HepG2 (cell line): ENCODE results near the gene LST1. TPM values are rescaled to one million over a fixed set of nuclear protein-coding genes. Genes with fewer than 3 reads are reported as not detected.
A peak's percentile ranks its signal among the peaks of the same experiment; 100 is the strongest.

Experiments
- ATM ChIP-seq: fragments of 450-650 bp; IDR thresholded peaks from 2 replicates; pipeline ENCODE4 v1.7.1; 2017; ENCODE audit warnings: mild to moderate bottlenecking, borderline replicate concordance
- GMEB1 ChIP-seq: sonication (generic); formaldehyde crosslinking; IDR thresholded peaks from 2 replicates; pipeline ENCODE4 v1.5.1; 2020; ENCODE audit warnings: missing genetic modification reagents, mild to moderate bottlenecking, borderline replicate concordance
- IKZF4 ChIP-seq: sonication (generic); formaldehyde crosslinking; IDR thresholded peaks from 2 replicates; pipeline ENCODE4 v1.5.1; 2020; ENCODE audit warnings: borderline replicate concordance, mild to moderate bottlenecking, low read depth, missing genetic modification reagents; ENCODE audit errors: not compliant biosample characterization
- JUNB ChIP-seq: sonication (generic); formaldehyde crosslinking; IDR thresholded peaks from 2 replicates; pipeline ENCODE4 v1.8.0; 2022; ENCODE audit warnings: missing genetic modification reagents, mild to moderate bottlenecking, borderline replicate concordance
- THAP8 ChIP-seq: sonication (generic); formaldehyde crosslinking; IDR thresholded peaks from 2 replicates; pipeline ENCODE4 v1.5.1; 2020; ENCODE audit warnings: missing genetic modification reagents, mild to moderate bottlenecking, borderline replicate concordance
- ZBTB38 ChIP-seq: sonication (generic); formaldehyde crosslinking; IDR thresholded peaks from 2 replicates; pipeline ENCODE4 v1.5.1; 2020; ENCODE audit warnings: mild to moderate bottlenecking, missing genetic modification reagents
- ZFP90 ChIP-seq: sonication (generic); formaldehyde crosslinking; IDR thresholded peaks from 2 replicates; pipeline ENCODE4 v1.8.0; 2022; ENCODE audit warnings: missing genetic modification reagents, mild to moderate bottlenecking, inconsistent platforms, borderline replicate concordance
- ZHX2 ChIP-seq, 2 experiments: sonication (generic) in 1 of 2; formaldehyde crosslinking in 1 of 2; IDR thresholded peaks; 2 replicates each; pipeline versions ENCODE4 v1.6.1 to v1.9.0; 2014 to 2022; ENCODE audit warnings: antibody characterized with exemption in 1 of 2, borderline replicate concordance in 1 of 2, inconsistent platforms in 1 of 2, low read depth in 1 of 2, missing genetic modification reagents in 1 of 2
- ZNF407 ChIP-seq: sonication (generic); formaldehyde crosslinking; IDR thresholded peaks from one replicate; pipeline ENCODE4 v1.5.1; 2020; ENCODE audit warnings: mild to moderate bottlenecking, missing genetic modification reagents; ENCODE audit errors: not compliant biosample characterization
- polyA plus RNA-seq, 8 experiments: library from polyadenylated mRNA; depleted of rRNA in 3 of 8; stranded (reverse) in 7 of 8; unstranded in 1 of 8; fragments of >200 nt; fragmentation: Illumina TruSeq in 4 of 8; extraction: Trizol in 4 of 8; gene quantifications; 2 replicates each; pipeline versions ENCODE4 v1.2.1 to v1.2.3, GENCODE V29; 2011 to 2016; ENCODE audit warnings: low read depth in 4 of 8, missing spikeins in 1 of 8, mixed read lengths in 1 of 8; ENCODE audit not compliant: insufficient read depth in 1 of 8
- total RNA-seq, 5 experiments: library from RNA; depleted of rRNA; stranded (reverse); fragments of >200 nt; fragmentation: Illumina TruSeq; extraction: Trizol; gene quantifications; 2 replicates each; pipeline ENCODE4 v1.2.3, GENCODE V29; 2016; ENCODE audit warnings: low read depth in 1 of 5

Gene LST1
- total and polyA plus RNA-seq, 2 of the 13 experiments (the other 11 are each of a cell fraction or from before 2014, with no cell fraction given), result not detected

GRCh38 chr6:31541658-31542521 is 44.2 kb upstream of the LST1 start, which contains the start of gene DDX39B (continued):
- TF ChIP-seq ZNF407 (CRISPR knock-in tag) (peak; percentile 94), ATM (no peak), ZBTB38 (CRISPR knock-in tag) (peak; percentile 26; the same call in 1 of the 2 replicates), GMEB1 (CRISPR knock-in tag) (peak; percentile 73), THAP8 (no peak; the same call in 1 of the 2 replicates), IKZF4 (CRISPR knock-in tag) (peak; percentile 76), ZHX2 (IDR thresholded peaks at IDR 0.05; ENCODE audit: low read depth) (peak; percentile 85), ZHX2 (CRISPR knock-in tag; IDR thresholded peaks at IDR 0.05; ENCODE audit: borderline replicate concordance) (peak; percentile 96; the same call in 1 of the 2 replicates), ZFP90 (CRISPR knock-in tag) (peak; percentile 98), JUNB (CRISPR knock-in tag) (no peak)
